Astrocyte (in vitro differentiated cells and primary cell): Measurements from ENCODE around the gene REL.

Experiments
- CTCF ChIP-seq: IDR thresholded peaks from 2 replicates; pipeline ENCODE4 v1.5.1; 2011; ENCODE audit warnings: low read depth, mild to moderate bottlenecking, inconsistent platforms, low read length, moderate library complexity; ENCODE audit not compliant: insufficient read depth
- EZH2 ChIP-seq: IDR thresholded peaks from 2 replicates; pipeline ENCODE4 v1.6.1; 2012; ENCODE audit warnings: mild to moderate bottlenecking, low read length, inconsistent platforms; ENCODE audit not compliant: insufficient read depth

- TF ChIP-seq CTCF: no peak
- TF ChIP-seq EZH2: no peak
These were observed 44.8 kb downstream of the REL start for GRCh38 chr2:60925994-60926740.
